ENCODE data around the gene CIAO2B. TPM values are rescaled to one million over a fixed set of nuclear protein-coding genes. Genes with fewer than 3 reads are reported as not detected.

CIAO2B gene
- total and polyA plus RNA-seq, 4 donors: 51.1 to 120 (median 86.2) TPM

- no peak overlapping the region for H3K27ac ChIP-seq (ENCODE audit: low read depth in 1 of 2, low read length in 2 of 2)
- TF ChIP-seq RXRA (IDR thresholded peaks at IDR 0.05) (no peak), CTCF (IDR thresholded peaks at IDR 0.05; ENCODE audit: low read depth, low read length, missing input control) (no peak), NR2F2 (IDR thresholded peaks at IDR 0.05) (no peak), GABPA (IDR thresholded peaks at IDR 0.05 in 1 of 2, conservative IDR thresholded peaks at IDR 0.05 in 1 of 2) (no peak), EGR1 (IDR thresholded peaks at IDR 0.05; ENCODE audit: low read depth in 2 of 2) (no peak), TAF1 (conservative IDR thresholded peaks at IDR 0.05) (no peak), ATF3 (IDR thresholded peaks at IDR 0.05) (no peak), SP1 (IDR thresholded peaks at IDR 0.05) (no peak), YY1 (IDR thresholded peaks at IDR 0.05) (no peak), MAX (IDR thresholded peaks at IDR 0.05) (no peak), HNF4A (conservative IDR thresholded peaks at IDR 0.05) (no peak), FOXA1 (IDR thresholded peaks at IDR 0.05) (no peak), RAD21 (IDR thresholded peaks at IDR 0.05) (no peak)
- TF ChIP-seq, protein P1, sequence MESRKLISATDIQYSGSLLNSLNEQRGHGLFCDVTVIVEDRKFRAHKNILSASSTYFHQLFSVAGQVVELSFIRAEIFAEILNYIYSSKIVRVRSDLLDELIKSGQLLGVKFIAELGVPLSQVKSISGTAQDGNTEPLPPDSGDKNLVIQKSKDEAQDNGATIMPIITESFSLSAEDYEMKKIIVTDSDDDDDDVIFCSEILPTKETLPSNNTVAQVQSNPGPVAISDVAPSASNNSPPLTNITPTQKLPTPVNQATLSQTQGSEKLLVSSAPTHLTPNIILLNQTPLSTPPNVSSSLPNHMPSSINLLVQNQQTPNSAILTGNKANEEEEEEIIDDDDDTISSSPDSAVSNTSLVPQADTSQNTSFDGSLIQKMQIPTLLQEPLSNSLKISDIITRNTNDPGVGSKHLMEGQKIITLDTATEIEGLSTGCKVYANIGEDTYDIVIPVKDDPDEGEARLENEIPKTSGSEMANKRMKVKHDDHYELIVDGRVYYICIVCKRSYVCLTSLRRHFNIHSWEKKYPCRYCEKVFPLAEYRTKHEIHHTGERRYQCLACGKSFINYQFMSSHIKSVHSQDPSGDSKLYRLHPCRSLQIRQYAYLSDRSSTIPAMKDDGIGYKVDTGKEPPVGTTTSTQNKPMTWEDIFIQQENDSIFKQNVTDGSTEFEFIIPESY (IDR thresholded peaks at IDR 0.05): no peak
- TF ChIP-seq, protein P2, sequence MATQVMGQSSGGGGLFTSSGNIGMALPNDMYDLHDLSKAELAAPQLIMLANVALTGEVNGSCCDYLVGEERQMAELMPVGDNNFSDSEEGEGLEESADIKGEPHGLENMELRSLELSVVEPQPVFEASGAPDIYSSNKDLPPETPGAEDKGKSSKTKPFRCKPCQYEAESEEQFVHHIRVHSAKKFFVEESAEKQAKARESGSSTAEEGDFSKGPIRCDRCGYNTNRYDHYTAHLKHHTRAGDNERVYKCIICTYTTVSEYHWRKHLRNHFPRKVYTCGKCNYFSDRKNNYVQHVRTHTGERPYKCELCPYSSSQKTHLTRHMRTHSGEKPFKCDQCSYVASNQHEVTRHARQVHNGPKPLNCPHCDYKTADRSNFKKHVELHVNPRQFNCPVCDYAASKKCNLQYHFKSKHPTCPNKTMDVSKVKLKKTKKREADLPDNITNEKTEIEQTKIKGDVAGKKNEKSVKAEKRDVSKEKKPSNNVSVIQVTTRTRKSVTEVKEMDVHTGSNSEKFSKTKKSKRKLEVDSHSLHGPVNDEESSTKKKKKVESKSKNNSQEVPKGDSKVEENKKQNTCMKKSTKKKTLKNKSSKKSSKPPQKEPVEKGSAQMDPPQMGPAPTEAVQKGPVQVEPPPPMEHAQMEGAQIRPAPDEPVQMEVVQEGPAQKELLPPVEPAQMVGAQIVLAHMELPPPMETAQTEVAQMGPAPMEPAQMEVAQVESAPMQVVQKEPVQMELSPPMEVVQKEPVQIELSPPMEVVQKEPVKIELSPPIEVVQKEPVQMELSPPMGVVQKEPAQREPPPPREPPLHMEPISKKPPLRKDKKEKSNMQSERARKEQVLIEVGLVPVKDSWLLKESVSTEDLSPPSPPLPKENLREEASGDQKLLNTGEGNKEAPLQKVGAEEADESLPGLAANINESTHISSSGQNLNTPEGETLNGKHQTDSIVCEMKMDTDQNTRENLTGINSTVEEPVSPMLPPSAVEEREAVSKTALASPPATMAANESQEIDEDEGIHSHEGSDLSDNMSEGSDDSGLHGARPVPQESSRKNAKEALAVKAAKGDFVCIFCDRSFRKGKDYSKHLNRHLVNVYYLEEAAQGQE (IDR thresholded peaks at IDR 0.05): no peak
- no peak overlapping the region for H3K9ac ChIP-seq (ENCODE audit: low read depth in 1 of 2, low read length in 2 of 2)
- no peaks in the 10 kb centered on the region for H3K36me3 ChIP-seq (ENCODE audit: control insufficient read depth in 4 of 4, insufficient read depth in 3 of 4, low read depth in 1 of 4, low read length in 3 of 4)
- H3K27me3 ChIP-seq (ENCODE audit: control insufficient read depth in 4 of 4, insufficient read depth in 4 of 4, low read length in 3 of 4): no peaks in the 10 kb centered on the region
- H3K9me3 ChIP-seq (ENCODE audit: control insufficient read depth in 4 of 4, low read length in 3 of 4): no peaks in the 10 kb centered on the region
- H3K4me1 ChIP-seq (ENCODE audit: control insufficient read depth in 4 of 4, insufficient read depth in 4 of 4, low read length in 3 of 4): no peaks in the 10 kb centered on the region
- H3K4me3 ChIP-seq (ENCODE audit: low read depth in 1 of 3, low read length in 3 of 3): no peak overlapping the region
- no peak for DNase-seq (ENCODE audit: low spot score)
- 83% methylated on average over 5 of the region's 5 CpGs for WGBS
Observed at GRCh38 chr16:66911112-66911511, 23.1 kb downstream of the CIAO2B start.

All from liver (tissue), 9 donors.